Hematopoietic multipotent progenitor cell (in vitro differentiated cells): Measurements from ENCODE around the gene SNU13. TPM values are rescaled to one million over a fixed set of nuclear protein-coding genes. Genes with fewer than 3 reads are reported as not detected.
A peak's percentile ranks its signal among the peaks of the same experiment; 100 is the strongest.
"Not testable (repeated sequence)": the region's sequence is repeated elsewhere in the genome, so short reads cannot be mapped to it uniquely, and the experiment has no call there.

Experiments
- DNase-seq, 3 donors: peaks; one replicate each; pipeline ENCODE4 v3.0.0-alpha.2; 2011 to 2015; ENCODE audit warnings: low read depth in 2 of 3, low spot score in 2 of 3
- total RNA-seq: library from RNA; depleted of rRNA; stranded (reverse); fragments of >200 nt; gene quantifications from one replicate; pipeline ENCODE4 v1.2.3, GENCODE V29; 2012

The SNU13 gene
- total RNA-seq: 127 TPM

DNA sequence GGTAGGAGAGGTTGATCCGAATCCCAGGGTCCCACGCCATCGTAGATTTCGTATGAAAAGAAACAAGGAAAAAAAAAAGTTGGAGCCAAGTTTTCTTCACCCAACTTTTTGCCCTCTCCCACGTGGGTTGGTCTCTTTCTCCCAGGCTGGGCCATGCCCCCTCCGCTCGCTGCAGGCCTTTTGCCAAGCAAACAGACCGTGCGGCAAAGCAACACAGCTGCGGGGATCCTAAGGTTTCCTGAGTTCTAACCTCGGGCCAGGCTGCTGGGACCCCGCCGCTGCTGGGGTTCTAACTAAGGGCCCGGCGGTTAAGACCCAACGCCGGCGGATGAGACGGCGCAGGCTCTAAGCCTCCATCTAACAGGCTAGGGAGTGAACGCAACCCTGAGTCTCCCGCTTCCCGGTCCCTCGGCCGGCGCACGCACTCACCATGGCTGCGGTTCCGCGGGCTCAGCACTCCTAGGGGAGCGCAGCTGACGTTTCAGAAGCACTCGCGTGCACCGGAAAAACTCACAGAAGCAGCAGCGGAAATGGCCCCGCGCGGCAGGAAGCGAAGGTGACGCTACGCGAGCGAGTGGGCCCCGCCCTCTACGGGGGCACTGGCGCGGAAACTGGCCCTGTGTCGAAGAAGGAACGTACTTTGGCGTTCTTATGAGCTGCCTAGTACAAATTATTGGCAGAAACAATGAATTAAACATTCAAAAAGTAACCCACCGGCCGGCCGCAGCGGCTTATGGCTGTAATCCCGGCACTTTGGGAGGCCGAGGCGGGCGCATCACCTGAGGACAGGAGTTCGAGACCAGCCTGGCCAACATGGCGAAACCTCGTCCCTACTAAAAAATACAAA lies at the start of gene SNU13:
TSS of gene SNU13 (minus strand) at position 503 of the 847 bp plus-strand sequence. CDS start at position 432, 71 bp downstream.
- DNase-seq: peak; percentile 86 to 97 (median 96)

DNA sequence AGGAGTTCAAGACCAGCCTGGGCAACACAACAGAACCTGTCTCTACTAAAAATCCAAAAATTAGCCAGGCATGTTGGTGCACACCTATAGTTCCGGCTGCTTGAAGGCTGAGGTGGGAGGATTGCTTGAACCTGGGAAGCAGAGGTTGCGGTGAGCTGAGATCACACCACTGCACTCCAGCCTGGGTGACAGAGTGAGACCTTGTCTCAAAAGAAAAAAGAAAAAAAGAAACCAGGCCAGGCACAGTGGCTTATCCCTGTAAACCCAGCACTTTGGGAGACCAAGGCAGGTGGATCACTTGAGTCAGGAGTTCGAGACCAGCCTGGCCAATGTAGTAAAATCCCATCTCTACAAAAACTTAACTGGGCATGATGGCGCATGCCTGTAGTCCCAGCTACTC lies 44.6 kb upstream of the SNU13 start:
- not testable (repeated sequence) for DNase-seq

DNA sequence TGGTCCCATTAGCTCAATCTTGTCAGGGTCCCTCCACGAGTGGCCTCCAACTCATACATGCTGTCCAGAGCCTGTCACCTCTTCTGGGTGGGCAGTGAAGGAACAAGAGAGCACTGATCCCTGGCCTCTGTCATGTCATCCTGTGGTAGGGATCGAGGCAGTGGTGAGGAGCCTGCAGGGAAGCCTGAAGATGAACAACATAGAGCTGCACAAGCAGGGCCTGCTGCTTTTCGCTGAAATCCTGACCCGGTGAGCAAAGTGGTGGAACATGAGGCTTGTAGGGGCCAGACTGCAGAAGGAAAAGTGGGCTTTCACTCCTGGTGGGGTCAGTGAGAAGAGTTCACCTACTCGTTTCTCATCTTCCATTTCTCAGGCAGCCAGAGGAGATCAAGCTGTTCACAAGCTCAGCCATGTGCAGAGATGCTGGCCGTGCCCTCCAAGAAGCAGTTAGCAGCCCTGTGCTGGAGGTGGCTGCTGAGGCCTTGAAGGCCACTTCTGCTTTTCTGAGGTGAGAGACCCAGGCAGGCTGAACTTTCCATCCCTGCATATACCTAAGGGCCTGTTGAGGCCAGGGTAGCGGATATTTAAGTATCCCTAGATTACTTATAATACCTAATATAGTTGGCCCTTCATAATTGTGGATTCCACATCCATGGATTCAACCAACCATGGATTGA lies 43.6 kb upstream of the SNU13 start:
- peak in 1 of 3 donors; percentile 6 for DNase-seq

DNA sequence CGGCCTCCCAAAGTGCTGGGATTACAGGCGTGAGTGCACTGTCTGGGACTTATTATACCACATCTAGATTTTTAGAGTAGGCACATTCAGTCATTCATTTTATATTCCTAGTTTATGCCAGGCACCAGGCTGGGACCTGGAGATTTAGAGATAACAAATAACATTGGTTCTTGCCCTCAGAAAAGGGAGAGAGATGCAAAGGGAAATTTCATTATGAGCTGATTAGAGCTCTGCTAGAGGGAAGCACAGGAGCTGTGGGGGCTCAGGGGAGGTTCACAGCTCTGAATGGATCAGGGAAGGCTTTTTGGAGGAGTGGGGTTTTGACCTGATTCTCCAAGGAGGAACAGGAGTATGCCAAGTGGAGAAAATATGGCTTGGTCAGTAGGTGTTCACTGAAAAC lies 42.9 kb upstream of the SNU13 start:
- DNase-seq: no peak

DNA sequence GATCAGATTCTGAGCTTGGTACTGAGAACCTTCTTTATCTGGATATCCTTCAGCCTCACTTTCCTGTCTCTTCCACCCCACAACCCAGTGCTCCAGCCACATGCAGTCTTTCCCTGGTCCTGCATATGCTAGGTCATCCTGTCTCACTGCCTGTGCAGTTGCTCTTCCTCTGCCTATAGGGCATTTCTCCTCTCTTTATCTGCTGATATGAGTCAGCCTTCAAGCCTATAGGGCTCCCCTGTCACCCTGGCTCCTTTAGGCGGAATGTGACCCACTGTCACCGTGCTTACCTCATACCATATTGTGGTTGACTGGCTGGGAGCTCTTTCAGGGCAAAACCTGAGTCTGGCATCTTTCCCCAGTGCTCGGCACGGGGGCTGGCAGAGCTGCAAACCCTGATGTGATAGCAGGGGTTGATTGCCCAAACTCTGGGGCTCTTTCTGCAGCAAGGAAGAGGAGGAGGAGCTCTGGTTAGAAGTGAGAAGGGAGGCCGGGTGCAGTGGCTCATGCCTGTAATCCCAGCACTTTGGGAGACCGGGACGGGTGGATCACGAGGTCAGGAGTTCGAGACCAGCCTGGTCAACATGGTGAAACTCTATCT lies 36.9 kb upstream of the SNU13 start:
- DNase-seq: no peak

DNA sequence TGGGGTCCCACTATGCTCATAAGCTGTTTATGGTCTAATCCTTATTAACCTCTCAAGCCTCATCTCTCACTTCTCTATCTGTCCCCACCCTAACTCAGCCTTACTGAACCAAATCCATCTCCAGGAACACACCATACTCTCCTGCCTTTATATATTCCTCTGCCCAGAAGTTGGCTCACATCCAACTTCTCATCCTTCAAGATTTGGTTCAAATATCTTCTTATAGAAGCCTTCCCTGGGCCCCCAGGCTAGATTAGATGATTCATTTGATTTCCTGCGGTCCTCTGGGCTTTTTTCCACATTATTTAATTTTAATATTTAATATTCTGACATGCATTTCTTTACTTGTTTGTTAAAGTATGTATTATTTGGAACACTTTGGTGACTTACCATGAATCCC lies 33.8 kb upstream of the SNU13 start:
- no peak for DNase-seq

DNA sequence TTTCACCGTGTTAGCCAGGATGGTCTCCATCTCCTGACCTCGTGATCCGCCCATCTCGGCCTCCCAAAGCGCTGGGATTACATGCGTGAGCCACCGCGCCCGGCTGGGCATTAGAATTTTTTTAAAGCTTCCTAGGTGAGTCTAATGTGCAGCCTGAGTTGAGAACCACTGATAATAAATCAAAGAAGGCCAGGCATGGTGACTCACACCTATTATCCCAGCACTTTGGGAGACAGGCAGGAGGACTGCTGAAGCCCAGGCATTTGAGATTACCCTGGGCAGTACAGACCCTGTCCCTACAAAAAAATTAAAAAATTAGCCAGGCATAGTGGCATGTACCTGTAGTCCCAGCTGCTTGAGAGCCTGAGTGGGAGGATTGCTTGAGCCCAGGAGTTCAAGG lies 24.3 kb upstream of the SNU13 start:
- DNase-seq: no peak

DNA sequence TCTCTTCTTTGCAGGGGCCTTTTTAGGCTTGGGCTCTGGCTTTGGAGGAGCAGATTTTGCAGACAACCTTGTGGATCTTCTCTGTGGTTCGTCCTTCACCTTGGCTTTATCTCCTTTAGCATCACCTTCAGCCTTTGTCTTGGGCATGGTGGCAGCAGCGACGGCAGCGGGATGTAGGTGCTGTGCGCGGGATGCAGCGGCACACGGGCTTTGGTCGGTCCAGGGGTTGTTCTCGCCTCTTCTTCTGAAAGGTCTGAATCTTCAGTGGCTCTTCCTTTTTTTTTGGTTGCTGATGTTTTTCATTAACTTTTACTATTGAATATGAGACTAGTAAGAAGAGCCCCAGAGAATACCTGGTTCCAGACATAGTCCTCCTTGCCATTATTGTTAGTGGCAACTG lies 20.7 kb upstream of the SNU13 start:
- no peak for DNase-seq

DNA sequence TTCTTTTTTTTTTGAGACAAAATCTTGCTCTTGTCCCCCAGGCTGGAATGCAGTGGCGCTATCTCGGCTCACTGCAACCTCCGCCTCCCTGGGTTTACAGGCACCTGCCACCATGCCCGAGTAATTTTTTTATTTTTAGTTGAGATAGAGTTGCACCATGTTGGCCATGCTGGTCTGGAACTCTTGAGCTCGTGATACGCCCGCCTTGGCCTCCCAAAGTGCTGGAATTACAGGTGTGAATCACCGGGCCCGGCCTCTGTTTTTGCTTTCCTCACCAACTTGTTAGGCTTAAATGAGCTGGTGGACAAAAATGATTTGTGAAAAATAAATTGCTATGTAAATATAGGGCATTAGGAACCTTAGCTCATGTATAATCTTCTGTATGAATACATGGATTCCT lies 14.1 kb upstream of the SNU13 start:
- DNase-seq: no peak

DNA sequence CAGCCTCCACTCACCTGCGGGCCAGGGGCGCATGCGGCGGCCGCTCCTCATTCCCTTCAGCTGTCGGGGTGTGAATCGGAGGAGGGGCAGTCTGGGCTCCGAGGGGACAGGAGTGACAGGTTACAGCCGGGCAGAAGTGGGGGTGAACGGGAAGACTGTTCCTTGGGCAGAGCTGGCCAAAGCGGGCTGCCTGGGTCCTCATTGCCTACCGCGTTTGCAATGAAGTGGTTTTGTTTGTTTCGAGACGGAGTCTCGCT lies 11.4 kb upstream of the SNU13 start:
- no peak for DNase-seq

DNA sequence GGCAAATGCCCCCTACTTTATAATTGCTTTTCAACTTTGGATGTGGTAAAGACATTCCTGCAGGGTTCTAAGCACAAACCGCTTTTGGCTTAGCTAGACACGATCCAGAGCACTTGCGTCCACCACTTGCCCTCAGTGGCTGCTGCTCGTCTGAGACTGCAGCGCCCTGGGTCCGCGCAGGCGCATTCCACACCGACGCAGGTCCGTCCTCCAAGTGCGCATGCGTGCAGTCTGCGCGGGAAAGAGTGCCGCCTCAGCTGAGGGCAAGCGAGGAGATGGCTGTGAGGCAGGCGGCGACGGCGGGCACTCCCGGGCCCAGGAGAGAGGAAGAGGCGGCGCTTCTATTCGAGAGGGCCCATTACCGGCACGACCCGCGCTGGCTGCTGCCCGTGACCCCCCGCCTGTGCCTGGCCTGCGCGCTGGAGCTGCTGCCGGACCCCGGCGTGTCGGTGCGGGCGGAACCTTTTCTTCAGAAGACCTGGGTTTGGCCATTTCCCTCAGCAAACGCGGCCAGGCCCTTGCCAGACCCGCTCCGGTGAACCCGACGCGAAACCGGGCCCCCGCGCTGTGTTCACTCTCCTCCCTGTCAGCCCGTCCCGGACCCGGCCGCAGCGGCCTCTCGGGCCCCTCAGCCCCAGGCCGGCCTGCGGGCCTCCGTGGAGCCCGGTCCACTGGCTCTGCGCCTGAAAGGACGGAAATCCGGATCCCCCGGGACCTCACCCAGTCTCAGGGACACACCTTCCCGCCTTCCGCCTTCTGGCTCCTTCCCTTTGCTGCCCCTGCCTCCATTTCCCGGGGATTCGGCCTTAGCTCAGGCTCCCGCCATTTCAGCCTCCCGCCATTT lies 10.8 kb upstream of the SNU13 start, which contains the start of gene MEI1:
TSS of gene MEI1 (plus strand) at position 240 of the 844 bp plus-strand sequence. CDS start at position 276, 36 bp downstream.
- peak; percentile 80 to 88 (median 86) for DNase-seq

DNA sequence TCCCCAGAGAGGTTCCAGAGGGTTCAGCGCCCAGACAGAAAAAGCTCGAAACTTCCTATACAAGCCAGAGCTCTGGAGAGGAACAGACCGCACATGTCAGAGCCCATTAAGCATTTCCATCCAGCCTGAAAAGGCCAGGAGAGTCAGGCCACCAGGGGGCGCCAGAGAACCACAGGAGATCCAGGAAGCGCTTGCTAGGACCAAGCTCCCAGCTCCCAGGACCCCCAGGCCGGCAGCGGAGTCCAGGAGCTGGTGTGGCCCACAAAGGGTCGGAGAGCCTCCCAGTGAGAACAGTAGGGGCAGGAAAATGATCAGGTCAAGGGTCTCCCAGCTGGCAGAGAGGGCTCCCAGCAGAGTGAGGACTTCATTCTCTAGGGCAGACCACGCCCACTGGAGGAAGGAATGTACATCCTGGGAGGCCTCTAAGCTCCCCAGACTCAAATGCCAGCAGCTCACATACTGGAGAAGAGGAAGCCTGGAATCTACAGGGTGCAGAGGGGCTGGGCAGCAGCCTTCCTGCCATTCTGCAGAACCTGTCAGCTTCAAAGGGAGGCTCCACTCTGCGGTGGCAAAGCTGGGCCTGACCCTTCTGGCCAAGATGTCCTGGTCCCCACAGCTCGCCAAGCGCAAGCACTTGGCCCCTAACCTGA lies 8.6 kb upstream of the SNU13 start:
- peak; percentile 85 to 91 (median 85) for DNase-seq

DNA sequence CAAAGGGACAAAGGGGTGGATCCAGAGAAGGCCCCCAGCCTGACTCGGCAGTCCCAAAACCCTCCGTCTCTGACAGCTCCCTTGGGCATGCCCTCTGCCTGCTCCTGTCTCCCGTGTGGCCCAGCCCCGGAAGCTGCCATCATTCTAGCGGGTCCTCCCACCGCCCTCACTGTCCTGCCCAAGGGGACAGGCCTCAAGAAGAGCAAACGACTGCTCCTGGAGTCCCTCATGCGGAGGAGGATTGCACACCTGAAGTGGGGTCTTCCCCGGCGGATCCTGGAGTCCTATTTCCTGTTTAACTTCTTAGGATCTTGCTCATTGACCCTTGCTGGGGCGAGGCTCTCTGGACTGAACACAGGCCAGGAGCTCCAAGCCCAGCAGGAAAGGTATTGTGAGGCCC lies 8.0 kb upstream of the SNU13 start:
- DNase-seq: no peak

DNA sequence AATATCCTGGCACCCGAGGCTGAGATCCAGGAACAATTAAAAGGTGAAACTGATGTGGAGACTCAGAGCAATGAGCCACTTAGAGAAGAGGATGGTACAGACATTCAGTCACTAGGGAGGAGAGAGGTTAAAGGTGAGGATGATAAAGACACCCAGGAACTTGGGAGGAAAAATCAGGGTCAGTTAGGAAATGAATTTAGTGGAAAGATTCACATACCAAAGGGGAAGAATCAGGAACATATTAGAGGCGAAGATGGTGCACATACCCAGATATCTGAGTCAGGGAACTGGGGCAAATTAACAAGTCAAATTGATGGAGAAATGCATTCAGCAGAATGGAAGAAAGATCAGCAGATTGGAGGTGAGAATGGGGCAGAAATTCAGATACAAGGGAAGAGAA lies 6.5 kb upstream of the SNU13 start:
- DNase-seq: no peak

DNA sequence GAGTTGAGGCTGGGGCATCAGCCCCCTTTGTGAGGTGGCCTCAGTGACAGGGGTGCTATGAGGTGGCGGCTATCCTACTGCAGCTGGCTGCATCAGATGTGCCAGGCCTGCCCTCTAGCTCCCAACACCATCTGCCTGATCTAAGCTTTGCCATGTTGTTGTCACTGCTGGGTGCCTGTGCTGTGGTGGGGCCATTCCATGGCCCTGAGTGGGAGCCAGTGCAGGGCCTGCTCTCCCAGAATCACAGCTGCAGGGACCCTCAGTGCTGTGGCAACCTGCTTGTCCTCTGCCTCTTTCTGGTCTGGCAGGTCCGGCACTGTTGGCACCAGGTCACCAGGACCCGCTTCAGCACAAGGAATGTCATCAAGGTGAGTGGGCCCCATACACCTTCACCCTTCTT lies 1.8 kb upstream of the SNU13 start:
- no peak for DNase-seq

DNA sequence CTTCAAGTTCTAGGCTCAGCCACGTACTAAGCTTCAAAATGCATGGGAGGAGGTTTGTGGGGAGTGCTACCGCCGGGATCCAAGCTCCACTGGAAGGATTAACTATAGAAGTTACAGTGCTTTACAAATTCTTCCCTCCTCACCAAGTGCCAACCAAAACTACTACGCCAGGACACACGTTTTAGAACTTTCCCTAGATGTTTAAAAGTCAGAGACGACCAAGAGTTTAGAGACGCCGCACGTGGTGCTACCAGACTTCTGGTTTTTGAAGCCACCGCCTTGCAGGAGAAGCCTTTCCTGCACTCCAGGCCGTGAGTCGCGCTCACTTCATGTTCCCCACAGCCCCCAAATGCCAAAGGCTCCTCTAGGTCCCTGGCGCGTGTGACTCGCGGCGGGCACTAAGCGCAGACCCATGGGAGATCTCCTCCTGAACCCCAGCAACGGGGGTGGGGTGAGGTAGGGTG lies 734 bp downstream of the SNU13 start:
- peak in 2 of 3 donors; percentile 51 to 55 for DNase-seq

DNA sequence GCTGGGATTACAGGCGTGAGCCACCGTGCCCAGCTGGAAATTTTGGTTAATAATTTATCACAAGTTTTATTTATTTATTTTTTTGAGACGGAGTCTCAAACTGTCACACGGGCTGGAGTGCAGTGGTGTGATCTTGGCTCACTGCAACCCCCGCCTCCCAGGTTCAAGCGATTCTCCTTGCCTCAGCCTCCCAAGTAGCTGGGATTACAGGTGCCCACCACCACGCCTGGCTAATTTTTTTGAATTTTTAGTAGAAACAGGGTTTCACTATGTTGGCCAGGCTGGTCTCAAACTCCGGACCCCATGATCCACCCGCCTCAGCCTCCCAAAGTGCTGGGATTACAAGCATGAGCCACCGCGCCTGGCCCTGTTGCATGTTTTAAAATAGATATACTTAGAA lies 1.8 kb downstream of the SNU13 start:
- DNase-seq: not testable (repeated sequence)

DNA sequence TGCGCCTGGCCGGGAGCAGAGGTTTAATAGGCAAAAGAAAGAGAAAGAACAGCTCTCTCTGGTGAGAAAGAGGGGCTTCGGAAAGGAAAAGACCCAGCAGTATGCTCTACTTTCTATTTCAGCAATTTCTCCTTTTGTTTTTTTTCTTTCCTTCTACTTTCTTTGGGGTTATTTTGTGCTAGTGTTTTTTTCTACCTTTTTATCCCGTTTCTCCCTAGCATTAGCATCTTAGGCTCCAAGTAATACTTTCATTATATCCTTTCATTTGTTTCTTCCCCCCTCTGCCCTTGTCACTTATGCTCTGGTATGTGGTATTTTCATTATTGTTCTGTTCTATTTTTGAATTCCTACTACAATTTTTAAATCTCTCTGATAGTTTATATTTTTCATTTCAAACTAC lies 4.5 kb downstream of the SNU13 start:
- no peak for DNase-seq

DNA sequence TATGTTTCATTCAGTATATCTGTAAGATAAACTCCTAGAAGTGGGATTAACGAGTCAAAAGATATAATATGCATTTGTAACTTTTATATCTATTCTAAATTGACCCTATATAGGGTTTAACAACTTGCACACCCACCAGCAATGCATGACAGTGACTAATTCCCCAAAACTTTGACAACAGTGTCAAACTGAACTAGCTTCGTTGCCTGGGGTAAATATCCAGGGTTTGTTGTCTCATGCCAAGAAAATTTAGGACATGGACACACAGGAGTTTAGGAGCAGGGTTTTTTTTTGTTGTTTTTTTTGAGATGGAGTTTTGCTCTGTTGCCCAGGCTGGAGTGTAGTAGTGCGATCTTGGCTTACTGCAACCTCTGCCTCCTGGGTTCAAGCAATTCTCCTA lies 5.1 kb downstream of the SNU13 start:
- DNase-seq: no peak

DNA sequence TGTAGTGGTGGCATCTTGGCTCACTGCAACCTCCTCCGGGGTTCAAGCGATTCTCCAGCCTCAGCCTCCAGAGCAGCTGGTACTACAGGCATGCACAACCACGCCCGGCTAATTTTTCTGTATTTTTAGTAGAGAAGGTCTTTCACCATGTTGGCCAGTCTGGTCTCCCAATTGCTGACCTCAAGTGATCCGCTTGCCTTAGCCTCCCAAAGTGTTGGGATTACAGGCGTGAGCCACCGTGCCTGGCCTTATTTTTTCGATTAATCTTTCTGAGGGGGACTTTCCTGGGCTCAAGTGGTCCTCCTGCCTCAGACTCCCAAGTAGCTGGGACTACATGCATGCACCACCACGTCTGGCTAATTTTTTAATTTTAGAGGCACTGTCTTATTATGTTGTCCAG lies 5.6 kb downstream of the SNU13 start:
- no peak for DNase-seq
